ENCODE measurements around the gene PHEX. TPM values are rescaled to one million over a fixed set of nuclear protein-coding genes. Genes with fewer than 3 reads are reported as not detected.
A peak's percentile ranks its signal among the peaks of the same experiment; 100 is the strongest.

The PHEX gene
- total RNA-seq, 2 donors from 2014 or later = 0.24 to 0.37 TPM

- Mint-ChIP-seq H3K27me3 (ENCODE audit: insufficient read depth) (peaks cover 4% of the 10 kb centered on the region), H3K9me3 (no peaks in the 10 kb centered on the region), H3K36me3 (ENCODE audit: low read depth) (no peaks in the 10 kb centered on the region), H3K4me3 (no peak overlapping the region), H3K4me1 (peaks cover 14% of the 10 kb centered on the region), H3K27ac (no peak overlapping the region)
- DNase-seq = no peak
- no peaks in the 10 kb centered on the region for H3K27me3 ChIP-seq (ENCODE audit: control insufficient read depth, insufficient read depth, low read length, poor library complexity, severe bottlenecking)
- TF ChIP-seq CTCF (conservative IDR thresholded peaks at IDR 0.05) = no peak
- no peaks in the 10 kb centered on the region for H3K4me1 ChIP-seq (ENCODE audit: control insufficient read depth, insufficient read depth, low read length)
- 91 to 100% methylated on average over 1 to 11 of the region's 11 CpGs for WGBS, 2 experiments (ENCODE audit: insufficient coverage in 1 of 2, insufficient read length in 1 of 2)
- H3K27ac ChIP-seq (ENCODE audit: low read depth, low read length) = no peak overlapping the region
- H3K4me3 ChIP-seq (ENCODE audit: low read length) = no peak overlapping the region
- no peaks in the 10 kb centered on the region for H3K36me3 ChIP-seq (ENCODE audit: control insufficient read depth, insufficient read depth, low read length)
- no peaks in the 10 kb centered on the region for H3K9me3 ChIP-seq (ENCODE audit: control insufficient read depth, low read length)
- no peak overlapping the region for H3K9ac ChIP-seq (ENCODE audit: extremely low read depth, low read length, poor library complexity, severe bottlenecking)
Measured at GRCh38 chrX:22041907-22042530, 9.9 kb downstream of the PHEX start.

GRCh38 chrX:22043872-22044271, 11.7 kb downstream of the PHEX start:
- H3K36me3 Mint-ChIP-seq (ENCODE audit: low read depth) = no peaks in the 10 kb centered on the region
- 0 to 35% methylated on average over 1 to 4 of the region's 4 CpGs for WGBS, 2 experiments (ENCODE audit: insufficient coverage in 1 of 2, insufficient read length in 1 of 2)
- no peaks in the 10 kb centered on the region for H3K36me3 ChIP-seq (ENCODE audit: control insufficient read depth, insufficient read depth, low read length)
- peaks cover 7% of the 10 kb centered on the region for H3K4me1 Mint-ChIP-seq
- peak; percentile 56 for DNase-seq
- no peaks in the 10 kb centered on the region for H3K4me1 ChIP-seq (ENCODE audit: control insufficient read depth, insufficient read depth, low read length)
- TF ChIP-seq CTCF (conservative IDR thresholded peaks at IDR 0.05) = no peak
- no peak overlapping the region for H3K27ac Mint-ChIP-seq
- no peak overlapping the region for H3K4me3 ChIP-seq (ENCODE audit: low read length)
- no peak overlapping the region for H3K9ac ChIP-seq (ENCODE audit: extremely low read depth, low read length, poor library complexity, severe bottlenecking)
- H3K27me3 ChIP-seq (ENCODE audit: control insufficient read depth, insufficient read depth, low read length, poor library complexity, severe bottlenecking) = no peaks in the 10 kb centered on the region
- H3K9me3 Mint-ChIP-seq = no peaks in the 10 kb centered on the region
- H3K27ac ChIP-seq (ENCODE audit: low read depth, low read length) = no peak overlapping the region
- no peaks in the 10 kb centered on the region for H3K9me3 ChIP-seq (ENCODE audit: control insufficient read depth, low read length)
- peaks cover 4% of the 10 kb centered on the region for H3K27me3 Mint-ChIP-seq (ENCODE audit: insufficient read depth)
- no peak overlapping the region for H3K4me3 Mint-ChIP-seq

- H3K27me3 Mint-ChIP-seq (ENCODE audit: insufficient read depth) = no peaks in the 10 kb centered on the region
- TF ChIP-seq CTCF (conservative IDR thresholded peaks at IDR 0.05) = no peak
- no peaks in the 10 kb centered on the region for H3K9me3 Mint-ChIP-seq
- 100% methylated on average over 1 of the region's 2 CpGs; no CpG with 5 or more reads in 1 of the 2 experiments for WGBS, 2 experiments (ENCODE audit: insufficient coverage in 1 of 2, insufficient read length in 1 of 2)
- Histone ChIP-seq H3K9me3 (ENCODE audit: control insufficient read depth, low read length) (no peaks in the 10 kb centered on the region), H3K4me3 (ENCODE audit: low read length) (no peak overlapping the region), H3K4me1 (ENCODE audit: control insufficient read depth, insufficient read depth, low read length) (no peaks in the 10 kb centered on the region), H3K27ac (ENCODE audit: low read depth, low read length) (no peak overlapping the region), H3K9ac (ENCODE audit: extremely low read depth, low read length, poor library complexity, severe bottlenecking) (no peak overlapping the region), H3K36me3 (ENCODE audit: control insufficient read depth, insufficient read depth, low read length) (no peaks in the 10 kb centered on the region), H3K27me3 (ENCODE audit: control insufficient read depth, insufficient read depth, low read length, poor library complexity, severe bottlenecking) (no peaks in the 10 kb centered on the region)
- no peak overlapping the region for H3K4me3 Mint-ChIP-seq
- H3K27ac Mint-ChIP-seq = no peak overlapping the region
- H3K36me3 Mint-ChIP-seq (ENCODE audit: low read depth) = no peaks in the 10 kb centered on the region
- DNase-seq = no peak
- H3K4me1 Mint-ChIP-seq = peaks cover 7% of the 10 kb centered on the region
Measured at GRCh38 chrX:22047468-22047867, 15.3 kb downstream of the PHEX start.

Data from endodermal cell (in vitro differentiated cells).